Measurements from ENCODE around the gene SLC29A3. TPM values are rescaled to one million over a fixed set of nuclear protein-coding genes. Genes with fewer than 3 reads are reported as not detected.

SLC29A3 gene
- total RNA-seq, 1 experiment from 2014 or later = 9.2 TPM

- Histone ChIP-seq H3T11ph (ENCODE audit: low read length) (no peak overlapping the region), H3K4ac (ENCODE audit: low read depth, low read length) (no peak overlapping the region), H3K56ac (ENCODE audit: insufficient read length, low read depth, low read length) (no peak overlapping the region), H3K23me2 (ENCODE audit: insufficient read length, low read depth, low read length, poor library complexity, severe bottlenecking) (no peaks in the 10 kb centered on the region), H3K4me1 (ENCODE audit: insufficient read depth, low read length) (peaks cover 5% of the 10 kb centered on the region; the same call in 1 of the 2 replicates), H3K4me2 (ENCODE audit: insufficient read depth, insufficient read length, low read length) (no peak overlapping the region), H2BK5ac (ENCODE audit: insufficient read length, low read length) (no peak overlapping the region), H3K23ac (ENCODE audit: insufficient read length, low read depth, low read length) (no peak overlapping the region), H2BK12ac (ENCODE audit: insufficient read length, low read depth, low read length) (no peak overlapping the region), H3K14ac (ENCODE audit: insufficient read depth, low read length) (no peak overlapping the region; the same call in 1 of the 2 replicates), H2AFZ (ENCODE audit: low read length) (no peak overlapping the region), H2BK120ac (ENCODE audit: low read depth, low read length, poor library complexity, severe bottlenecking) (no peak overlapping the region), H3K18ac (ENCODE audit: insufficient read length, low read depth, low read length) (no peak overlapping the region), H4K91ac (ENCODE audit: insufficient read length, low read depth, low read length) (no peak overlapping the region), H3K27me3 (ENCODE audit: insufficient read depth, low read length) (no peaks in the 10 kb centered on the region), H4K8ac (replicated peaks; ENCODE audit: insufficient read length, low read depth, low read length) (no peak overlapping the region), H3K79me1 (ENCODE audit: insufficient read depth, low read depth, low read length, poor library complexity, severe bottlenecking) (no peaks in the 10 kb centered on the region), H4K20me1 (ENCODE audit: control insufficient read depth, insufficient read depth, insufficient read length) (no peaks in the 10 kb centered on the region), H3K9me3 (ENCODE audit: control insufficient read depth, low read depth, low read length) (no peaks in the 10 kb centered on the region), H2BK20ac (ENCODE audit: low read depth, low read length, poor library complexity, severe bottlenecking) (no peak overlapping the region), H2BK15ac (ENCODE audit: low read depth, low read length) (no peak overlapping the region), H3K79me2 (ENCODE audit: insufficient read depth, low read length) (no peaks in the 10 kb centered on the region), H3K27ac (ENCODE audit: insufficient read length, low read depth, low read length) (no peak overlapping the region), H3K9ac (ENCODE audit: extremely low read depth, insufficient read length, low read length) (no peak overlapping the region), H2AK5ac (ENCODE audit: insufficient read length, low read length) (no peak overlapping the region), H4K5ac (ENCODE audit: insufficient read length, low read depth, low read length) (no peak overlapping the region)
- no peaks in the 10 kb centered on the region for H3K27me3 Mint-ChIP-seq (ENCODE audit: low read depth)
- WGBS (ENCODE audit: extremely low coverage, insufficient read length, low lambda C conversion rate) = no CpG with 5 or more reads among the region's 9 CpGs
- H3K36me3 Mint-ChIP-seq (ENCODE audit: insufficient read depth in 1 of 3, low read depth in 3 of 3) = peaks cover 3 to 10% (median 8%) of the 10 kb centered on the region in 3 experiments; a peak in 4 of 7 replicates
- no peak overlapping the region; a peak in 1 of 5 replicates for H3K4me3 Mint-ChIP-seq
- no peaks in the 10 kb centered on the region for H3K9me3 Mint-ChIP-seq
- DNase-seq = no peak
- H3K4me1 Mint-ChIP-seq = peaks cover 41 to 51% of the 10 kb centered on the region in 2 experiments
- TF ChIP-seq CTCF (conservative IDR thresholded peaks at IDR 0.05) = no peak
- peak overlapping the region in 1 of 3 experiments; percentile 22; a peak in 1 of 7 replicates for H3K27ac Mint-ChIP-seq
Observed at GRCh38 chr10:71276873-71277272, 42.2 kb upstream of the SLC29A3 start.

Measured in H9 (cell line).